Measurements from ENCODE around the gene RRN3.
"Not testable (repeated sequence)": the region's sequence is repeated elsewhere in the genome, so short reads cannot be mapped to it uniquely, and the experiment has no call there.

Gene RRN3

DNA sequence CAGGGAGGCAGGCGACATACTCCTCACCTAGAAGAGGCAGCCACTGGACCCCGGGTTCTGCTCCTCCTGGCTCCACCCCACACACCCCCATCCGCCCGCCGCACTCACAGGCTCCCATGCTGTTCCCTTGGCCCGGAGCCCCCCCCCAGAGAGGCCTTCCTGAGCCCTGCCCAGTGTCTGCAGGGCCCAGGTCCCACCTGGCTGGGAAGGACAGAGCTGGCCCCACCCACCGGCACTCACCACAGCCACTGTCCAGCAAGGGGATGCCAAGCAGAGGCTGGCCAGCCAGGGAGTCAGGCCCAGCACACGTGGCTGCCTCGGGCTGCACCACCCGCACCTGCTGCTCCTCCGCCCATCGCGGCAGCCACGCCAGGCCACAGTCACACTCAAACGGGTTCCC, 43.4 kb upstream of the RRN3 start:
- not testable (repeated sequence) for H3K9ac ChIP-seq (ENCODE audit: low read depth, low read length); ATAC-seq (ENCODE audit: insufficient read depth, low read depth); H3K36me3 ChIP-seq (ENCODE audit: insufficient read depth, low read length); H3K27ac ChIP-seq (ENCODE audit: low read length); H3K27me3 ChIP-seq (ENCODE audit: insufficient read depth, low read length, poor library complexity); DNase-seq; H3K4me2 ChIP-seq (ENCODE audit: insufficient read depth, low read length); H3K9me3 ChIP-seq (ENCODE audit: insufficient read depth, low read length, severe bottlenecking); H3K4me1 ChIP-seq (ENCODE audit: insufficient read depth, low read length); H2AFZ ChIP-seq (ENCODE audit: low read depth, low read length); H3K4me3 ChIP-seq (ENCODE audit: low read depth in 1 of 2, low read length in 2 of 2)
- Histone ChIP-seq H4K20me1 (ENCODE audit: insufficient read depth, low read length) (peaks cover 10% of the 10 kb centered on the region), H3K79me2 (ENCODE audit: insufficient read depth, low read length) (peaks cover 15% of the 10 kb centered on the region; the same call in 1 of the 2 replicates)

DNA sequence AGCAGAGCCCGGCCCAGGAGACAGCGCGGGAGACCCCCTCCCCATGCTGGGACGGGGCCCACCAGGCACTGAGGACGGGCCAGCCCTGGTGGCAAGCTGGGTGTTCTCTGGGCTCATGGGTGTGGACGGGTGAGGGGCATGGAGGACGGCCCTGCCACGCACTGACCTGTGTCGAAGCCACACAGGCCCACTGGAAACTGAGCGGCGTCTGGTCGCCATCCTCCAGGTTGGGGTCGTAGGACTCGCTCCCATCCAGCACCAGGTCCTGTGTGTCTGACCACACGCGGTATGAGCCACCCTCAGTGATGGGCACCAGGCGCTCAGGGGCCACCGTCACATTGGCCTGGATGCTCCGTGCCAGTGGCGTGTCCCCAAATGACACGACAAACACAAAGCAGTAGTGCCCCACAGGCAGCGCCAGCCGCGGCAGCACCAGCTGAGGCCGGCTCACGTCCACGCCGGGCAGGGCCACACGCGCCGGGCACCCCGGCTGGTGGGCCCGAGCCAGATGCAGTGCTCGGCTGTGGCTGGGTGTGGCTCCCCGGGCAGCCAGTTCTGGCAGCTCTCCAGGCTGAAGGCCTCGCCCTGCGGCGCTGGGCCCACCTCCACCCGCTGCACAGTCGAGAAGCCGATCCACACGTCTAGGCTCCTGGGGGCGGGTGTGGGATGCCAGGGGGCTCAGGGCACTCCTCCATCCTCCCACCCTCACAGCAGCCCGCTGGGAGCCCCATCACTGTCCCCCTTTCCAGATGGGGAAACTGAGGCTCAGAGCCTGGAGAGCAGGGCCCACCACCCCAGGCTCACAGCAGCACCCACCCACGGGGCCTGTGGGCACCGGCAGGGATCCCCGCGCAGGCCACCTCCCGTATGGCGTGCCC, 41.6 kb upstream of the RRN3 start:
- H3K27ac ChIP-seq (ENCODE audit: low read length); ATAC-seq (ENCODE audit: insufficient read depth, low read depth); H2AFZ ChIP-seq (ENCODE audit: low read depth, low read length); H3K79me2 ChIP-seq (ENCODE audit: insufficient read depth, low read length); H3K27me3 ChIP-seq (ENCODE audit: insufficient read depth, low read length, poor library complexity); H3K4me3 ChIP-seq (ENCODE audit: low read depth in 1 of 2, low read length in 2 of 2); DNase-seq; H3K4me2 ChIP-seq (ENCODE audit: insufficient read depth, low read length); H4K20me1 ChIP-seq (ENCODE audit: insufficient read depth, low read length); H3K9me3 ChIP-seq (ENCODE audit: insufficient read depth, low read length, severe bottlenecking); H3K9ac ChIP-seq (ENCODE audit: low read depth, low read length); H3K4me1 ChIP-seq (ENCODE audit: insufficient read depth, low read length); H3K36me3 ChIP-seq (ENCODE audit: insufficient read depth, low read length): not testable (repeated sequence)

DNA sequence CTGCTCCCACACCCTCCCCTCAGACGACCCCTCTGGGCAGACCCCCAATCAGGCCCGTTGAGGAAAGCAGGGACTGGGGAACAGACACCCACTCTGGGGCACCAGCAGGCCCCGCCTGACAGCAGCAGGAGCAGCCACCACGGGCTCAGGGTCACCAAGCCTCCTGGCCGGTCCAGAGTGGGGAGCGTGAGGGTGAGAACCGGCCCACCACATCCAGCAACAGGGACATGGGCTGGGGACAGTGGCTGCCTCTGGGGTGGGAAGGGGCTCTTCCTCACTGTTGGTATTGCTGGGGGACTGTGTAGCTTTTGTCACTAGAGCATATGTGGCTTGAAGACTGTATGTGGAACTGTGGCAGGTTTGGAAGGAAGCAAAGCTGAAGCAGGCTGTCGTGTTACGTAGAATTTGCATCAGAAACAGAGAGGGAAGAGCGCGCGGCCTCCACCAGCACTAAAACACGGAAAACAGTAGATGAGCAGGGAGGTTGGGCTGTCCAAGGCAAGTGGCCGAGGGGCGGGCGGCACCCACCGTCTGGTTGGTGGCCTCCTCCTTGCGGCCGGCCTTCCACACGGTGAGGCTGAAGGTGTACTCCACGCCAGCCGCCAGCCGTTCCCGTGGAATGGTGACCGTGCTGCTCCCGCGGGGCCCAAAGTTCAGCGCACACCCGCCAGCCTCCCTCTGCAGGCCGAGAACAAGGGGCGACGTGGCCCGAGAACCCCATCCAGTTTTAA, 40.8 kb upstream of the RRN3 start:
- H3K4me3 ChIP-seq (ENCODE audit: low read depth in 1 of 2, low read length in 2 of 2); H2AFZ ChIP-seq (ENCODE audit: low read depth, low read length); H3K36me3 ChIP-seq (ENCODE audit: insufficient read depth, low read length); H3K4me2 ChIP-seq (ENCODE audit: insufficient read depth, low read length); H3K4me1 ChIP-seq (ENCODE audit: insufficient read depth, low read length); H3K27me3 ChIP-seq (ENCODE audit: insufficient read depth, low read length, poor library complexity); H3K9ac ChIP-seq (ENCODE audit: low read depth, low read length); ATAC-seq (ENCODE audit: insufficient read depth, low read depth); DNase-seq; H3K9me3 ChIP-seq (ENCODE audit: insufficient read depth, low read length, severe bottlenecking); H3K79me2 ChIP-seq (ENCODE audit: insufficient read depth, low read length); H4K20me1 ChIP-seq (ENCODE audit: insufficient read depth, low read length); H3K27ac ChIP-seq (ENCODE audit: low read length): not testable (repeated sequence)

DNA sequence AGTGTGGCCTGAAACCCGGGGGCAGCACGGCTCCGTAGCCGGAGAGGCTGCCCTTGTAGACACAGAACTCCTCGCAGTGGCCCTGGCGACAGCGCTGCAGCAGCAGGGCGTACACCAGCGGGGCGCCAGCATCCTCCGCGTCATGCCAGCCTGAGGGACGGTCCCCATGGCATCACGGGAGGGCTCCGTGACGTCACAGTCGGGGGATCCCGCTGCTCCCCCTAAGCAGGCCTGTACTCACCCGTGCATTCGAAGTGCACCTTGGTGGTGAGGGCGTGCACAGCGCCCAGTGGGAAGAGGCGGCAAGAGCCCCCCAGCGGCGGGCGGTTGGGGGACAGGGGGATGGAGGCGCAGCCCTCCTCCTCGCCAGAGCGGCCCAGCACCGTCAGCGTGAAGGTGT, 39.5 kb upstream of the RRN3 start:
- not testable (repeated sequence) for H3K27ac ChIP-seq (ENCODE audit: low read length); H3K4me2 ChIP-seq (ENCODE audit: insufficient read depth, low read length); H3K9ac ChIP-seq (ENCODE audit: low read depth, low read length); H3K4me3 ChIP-seq (ENCODE audit: low read depth in 1 of 2, low read length in 2 of 2); ATAC-seq (ENCODE audit: insufficient read depth, low read depth); H3K79me2 ChIP-seq (ENCODE audit: insufficient read depth, low read length); H3K4me1 ChIP-seq (ENCODE audit: insufficient read depth, low read length); H4K20me1 ChIP-seq (ENCODE audit: insufficient read depth, low read length); DNase-seq; H2AFZ ChIP-seq (ENCODE audit: low read depth, low read length); H3K9me3 ChIP-seq (ENCODE audit: insufficient read depth, low read length, severe bottlenecking); H3K36me3 ChIP-seq (ENCODE audit: insufficient read depth, low read length); H3K27me3 ChIP-seq (ENCODE audit: insufficient read depth, low read length, poor library complexity)

DNA sequence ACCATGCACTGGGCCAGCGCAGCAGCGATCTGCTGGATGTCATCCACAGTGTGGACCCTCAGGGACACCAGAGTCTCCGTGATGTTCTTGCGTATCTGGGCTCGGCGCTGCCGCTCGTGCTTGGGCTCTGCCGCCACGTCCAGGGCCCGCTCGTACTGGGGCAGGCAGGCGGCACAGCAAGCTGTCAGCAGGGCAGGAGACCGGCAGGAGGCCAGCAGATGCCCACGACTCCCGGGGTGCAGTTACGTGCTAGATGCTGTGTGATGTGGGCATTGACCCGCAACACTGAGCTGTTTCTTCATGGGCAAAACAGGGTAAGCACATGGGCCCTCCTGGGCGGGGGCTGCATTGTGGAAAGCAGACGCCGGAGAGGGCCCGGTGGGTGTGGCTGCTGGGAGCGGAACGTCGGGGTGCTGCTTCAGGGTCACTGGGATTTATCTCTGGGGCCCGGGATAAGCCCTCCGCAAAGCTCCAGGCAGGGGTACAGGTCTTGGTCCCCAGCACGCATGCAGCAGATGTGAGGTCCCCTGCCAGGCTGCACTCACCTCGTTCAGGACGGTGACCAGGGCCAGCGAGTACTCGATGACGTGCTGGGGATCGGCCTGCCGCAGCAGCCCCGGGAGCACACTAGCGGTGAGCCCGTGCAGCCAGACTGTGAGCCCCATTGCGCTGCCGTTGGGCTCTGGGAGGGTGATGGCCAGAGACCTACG, 38.8 kb upstream of the RRN3 start:
- not testable (repeated sequence) for ATAC-seq (ENCODE audit: insufficient read depth, low read depth)

DNA sequence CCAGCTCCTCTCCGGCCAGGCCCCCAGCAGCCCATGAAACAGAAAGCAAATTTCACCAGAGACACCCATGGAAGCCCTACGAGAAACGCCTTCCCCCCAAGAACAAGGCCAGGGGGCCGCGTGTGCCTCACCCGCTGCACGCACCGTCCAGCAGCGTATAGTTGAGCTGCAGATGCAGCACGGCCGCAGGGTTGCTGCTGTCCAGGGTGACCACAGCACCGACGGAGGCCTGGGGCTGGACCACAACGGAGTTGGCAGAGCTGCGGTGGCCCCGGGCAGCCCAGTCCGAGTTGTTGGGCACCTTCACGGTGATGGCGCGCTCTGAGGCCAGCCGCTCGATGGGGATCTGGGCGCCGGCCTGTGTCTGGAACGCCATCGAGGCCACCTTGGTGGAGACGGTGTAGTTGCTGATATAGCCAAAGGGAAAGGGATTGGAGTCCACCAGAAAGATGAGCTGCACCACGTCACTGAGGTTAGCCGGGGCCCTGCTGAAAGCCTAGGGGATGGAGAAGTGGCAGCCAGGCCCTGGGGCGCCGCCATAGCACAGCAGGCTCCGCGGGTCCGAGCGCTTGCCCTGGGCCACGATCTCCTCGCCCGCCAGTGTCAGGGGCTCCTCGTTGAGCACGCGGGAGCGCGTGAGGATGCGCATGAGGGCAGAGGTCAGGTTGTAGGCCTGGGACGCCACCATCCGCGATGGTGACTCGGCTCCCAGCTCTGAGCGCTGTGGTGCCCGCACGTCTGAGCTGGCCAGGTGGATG, 37.0 kb upstream of the RRN3 start:
- not testable (repeated sequence) for H2AFZ ChIP-seq (ENCODE audit: low read depth, low read length); H3K27ac ChIP-seq (ENCODE audit: low read length); H3K36me3 ChIP-seq (ENCODE audit: insufficient read depth, low read length); H3K4me2 ChIP-seq (ENCODE audit: insufficient read depth, low read length); H3K9ac ChIP-seq (ENCODE audit: low read depth, low read length); H3K79me2 ChIP-seq (ENCODE audit: insufficient read depth, low read length); H3K4me3 ChIP-seq (ENCODE audit: low read depth in 1 of 2, low read length in 2 of 2); H3K27me3 ChIP-seq (ENCODE audit: insufficient read depth, low read length, poor library complexity); DNase-seq; H3K9me3 ChIP-seq (ENCODE audit: insufficient read depth, low read length, severe bottlenecking); ATAC-seq (ENCODE audit: insufficient read depth, low read depth); H4K20me1 ChIP-seq (ENCODE audit: insufficient read depth, low read length); H3K4me1 ChIP-seq (ENCODE audit: insufficient read depth, low read length)

More for the DNA sequence above, 38.8 kb upstream of the RRN3 start:
- H4K20me1 ChIP-seq (ENCODE audit: insufficient read depth, low read length); H3K9ac ChIP-seq (ENCODE audit: low read depth, low read length); H3K27me3 ChIP-seq (ENCODE audit: insufficient read depth, low read length, poor library complexity); H3K9me3 ChIP-seq (ENCODE audit: insufficient read depth, low read length, severe bottlenecking); H3K27ac ChIP-seq (ENCODE audit: low read length); H3K4me2 ChIP-seq (ENCODE audit: insufficient read depth, low read length); H2AFZ ChIP-seq (ENCODE audit: low read depth, low read length); H3K79me2 ChIP-seq (ENCODE audit: insufficient read depth, low read length); H3K4me3 ChIP-seq (ENCODE audit: low read depth in 1 of 2, low read length in 2 of 2); H3K4me1 ChIP-seq (ENCODE audit: insufficient read depth, low read length); DNase-seq; H3K36me3 ChIP-seq (ENCODE audit: insufficient read depth, low read length): not testable (repeated sequence)

DNA sequence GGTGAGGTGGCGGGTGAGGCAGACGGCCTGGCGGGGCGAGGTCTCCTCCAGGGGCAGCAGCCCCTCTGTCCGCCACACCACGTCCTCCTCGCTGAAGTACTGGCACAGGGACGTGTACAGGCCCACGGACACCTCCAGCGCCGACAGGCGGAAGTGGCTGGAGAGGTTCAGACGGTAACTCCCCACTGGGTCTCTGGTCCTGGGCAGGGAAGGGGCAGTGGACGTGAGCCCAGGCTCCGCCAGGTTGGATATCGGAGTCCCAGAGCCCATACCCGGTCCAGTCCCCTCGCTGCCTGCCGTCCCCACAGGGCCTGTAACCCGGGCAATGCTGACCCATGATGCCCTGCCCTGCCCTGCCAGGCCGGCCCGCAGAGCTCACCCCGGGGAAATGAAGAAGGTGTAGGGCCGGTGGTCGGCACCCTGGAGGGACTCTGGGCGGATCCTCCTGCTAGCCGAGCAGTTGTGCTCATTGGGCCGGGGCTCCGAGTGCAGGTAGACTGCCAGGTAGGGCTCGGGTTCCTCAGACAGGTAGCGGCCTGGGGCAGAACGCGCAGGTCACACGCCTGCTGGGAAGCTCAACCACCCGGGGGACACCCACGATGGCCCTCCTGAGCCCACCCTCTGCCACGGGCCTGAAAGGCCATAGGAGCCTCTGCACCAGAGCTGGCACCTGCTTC, 36.3 kb upstream of the RRN3 start:
- not testable (repeated sequence) for ATAC-seq (ENCODE audit: insufficient read depth, low read depth); H3K27ac ChIP-seq (ENCODE audit: low read length); H4K20me1 ChIP-seq (ENCODE audit: insufficient read depth, low read length); H3K27me3 ChIP-seq (ENCODE audit: insufficient read depth, low read length, poor library complexity); H3K36me3 ChIP-seq (ENCODE audit: insufficient read depth, low read length); H3K4me2 ChIP-seq (ENCODE audit: insufficient read depth, low read length); DNase-seq; H3K9me3 ChIP-seq (ENCODE audit: insufficient read depth, low read length, severe bottlenecking); H3K9ac ChIP-seq (ENCODE audit: low read depth, low read length); H3K4me3 ChIP-seq (ENCODE audit: low read depth in 1 of 2, low read length in 2 of 2); H3K79me2 ChIP-seq (ENCODE audit: insufficient read depth, low read length); H3K4me1 ChIP-seq (ENCODE audit: insufficient read depth, low read length); H2AFZ ChIP-seq (ENCODE audit: low read depth, low read length)
